IMR-90 (cell line): ENCODE results near the gene ZDHHC1. TPM values are rescaled to one million over a fixed set of nuclear protein-coding genes. Genes with fewer than 3 reads are reported as not detected.

Experiments
- ATAC-seq: fragments of 200-7000 bp; cut with Tn5 transposase; 2 replicates; pipeline ENCODE4 v1.9.1; 2020; ENCODE audit warnings: low read depth, mild to moderate bottlenecking, moderate library complexity
- BruUV-seq: library from RNA; stranded (reverse); fragments of 400-500 nt; replicated peaks from 2 replicates; lab custom pipeline; 2021; lab: Mats Ljungman, UMichigan
- CTCF ChIA-PET: fragments of 300-600 bp; formaldehyde crosslinking; extraction: SDS; loops from one replicate; lab custom pipeline; 2021; ENCODE audit warnings: antibody characterized with exemption; lab: Yijun Ruan, JAX
- POLR2A ChIA-PET: fragments of 300-600 bp; sonication (Branson Sonifier 250); formaldehyde crosslinking; loops from one replicate; lab custom pipeline; 2022; ENCODE audit warnings: antibody characterized with exemption; ENCODE audit not compliant: unreplicated experiment; lab: Charles Lee
- DNase-seq: peaks from one replicate; pipeline ENCODE4 v3.0.0; 2013
- H2AFZ ChIP-seq: replicated peaks from 2 replicates; pipeline ENCODE3; 2013; ENCODE audit warnings: low read length, mild to moderate bottlenecking; ENCODE audit not compliant: poor library complexity
- H2AK5ac ChIP-seq: 2 replicates; pipeline ENCODE4 v1.6.1; 2013; ENCODE audit warnings: low read depth, low read length, inconsistent platforms
- H2AK9ac ChIP-seq: replicated peaks from 2 replicates; pipeline ENCODE3; 2013; ENCODE audit warnings: mild to moderate bottlenecking, low read depth, low read length, moderate library complexity; ENCODE audit not compliant: poor library complexity
- H2BK120ac ChIP-seq: 2 replicates; pipeline ENCODE4 v1.6.1; 2013; ENCODE audit warnings: low read depth, low read length, inconsistent platforms
- H2BK15ac ChIP-seq: 3 replicates; pipeline ENCODE4 v1.6.1; 2013; ENCODE audit warnings: low read depth, low read length, inconsistent platforms
- H2BK20ac ChIP-seq: 2 replicates; pipeline ENCODE4 v1.6.1; 2013; ENCODE audit warnings: low read depth, mild to moderate bottlenecking, inconsistent platforms, low read length, moderate library complexity
- H2BK5ac ChIP-seq: 2 replicates; pipeline ENCODE4 v1.6.1; 2013; ENCODE audit warnings: mild to moderate bottlenecking, low read depth, low read length, inconsistent platforms; ENCODE audit not compliant: poor library complexity, severe bottlenecking
- H3K14ac ChIP-seq: replicated peaks from 2 replicates; pipeline ENCODE4 v1.6.1; 2013; ENCODE audit warnings: low read depth, low read length, inconsistent platforms
- H3K18ac ChIP-seq: 2 replicates; pipeline ENCODE4 v1.6.1; 2013; ENCODE audit warnings: low read depth, low read length, control low read depth
- H3K23ac ChIP-seq: 2 replicates; pipeline ENCODE4 v1.6.1; 2013; ENCODE audit warnings: low read depth, low read length, inconsistent platforms
- H3K27ac ChIP-seq: 2 replicates; pipeline ENCODE4 v1.5.1; 2013; ENCODE audit warnings: mild to moderate bottlenecking, control low read depth, low read length; ENCODE audit not compliant: insufficient read depth
- H3K27me3 ChIP-seq: 2 replicates; pipeline ENCODE4 v1.6.1; 2013; ENCODE audit warnings: low read length; ENCODE audit not compliant: control insufficient read depth, insufficient read depth
- H3K36me3 ChIP-seq: 2 replicates; pipeline ENCODE4 v1.6.1; 2013; ENCODE audit warnings: low read length, mixed read lengths; ENCODE audit not compliant: control insufficient read depth, insufficient read depth
- H3K4ac ChIP-seq: 2 replicates; pipeline ENCODE4 v1.6.1; 2013; ENCODE audit warnings: low read depth, low read length, inconsistent platforms
- H3K4me1 ChIP-seq: 2 replicates; pipeline ENCODE4 v1.6.1; 2013; ENCODE audit warnings: low read length, mixed read lengths; ENCODE audit not compliant: control insufficient read depth, insufficient read depth
- H3K4me2 ChIP-seq: 2 replicates; pipeline ENCODE4 v1.6.1; 2013; ENCODE audit warnings: low read depth, mild to moderate bottlenecking, control low read depth, low read length, moderate library complexity
- H3K4me3 ChIP-seq: 2 replicates; pipeline ENCODE4 v1.5.1; 2013; ENCODE audit warnings: low read depth, mild to moderate bottlenecking, control low read depth, low read length, moderate library complexity; ENCODE audit not compliant: insufficient read depth
- H3K56ac ChIP-seq: 2 replicates; pipeline ENCODE4 v1.6.1; 2013; ENCODE audit warnings: low read length, inconsistent platforms; ENCODE audit not compliant: insufficient read depth; ENCODE audit errors: extremely low read depth
- H3K79me1 ChIP-seq, 2 experiments: 2 replicates each; pipeline ENCODE4 v1.6.1; 2013; ENCODE audit warnings: low read length in 2 of 2, inconsistent platforms in 1 of 2, low read depth in 1 of 2
- H3K9ac ChIP-seq: 2 replicates; pipeline ENCODE4 v1.6.1; 2013; ENCODE audit warnings: low read depth, low read length, control low read depth
- H3K9me1 ChIP-seq: 2 replicates; pipeline ENCODE4 v1.6.1; 2013; ENCODE audit warnings: low read length, inconsistent platforms; ENCODE audit not compliant: insufficient read depth
- H3K9me3 ChIP-seq: 2 replicates; pipeline ENCODE4 v1.6.1; 2013; ENCODE audit warnings: low read length; ENCODE audit not compliant: control insufficient read depth, insufficient read depth
- H4K20me1 ChIP-seq: 2 replicates; pipeline ENCODE4 v1.6.1; 2013; ENCODE audit warnings: low read length, inconsistent platforms; ENCODE audit not compliant: insufficient read depth
- H4K5ac ChIP-seq: 2 replicates; pipeline ENCODE4 v1.6.1; 2013; ENCODE audit warnings: mild to moderate bottlenecking, low read depth, low read length, control low read depth
- H4K8ac ChIP-seq, 2 experiments: 2 replicates each; pipeline ENCODE4 v1.6.1; 2013; ENCODE audit warnings: low read depth in 2 of 2, low read length in 2 of 2, control low read depth in 1 of 2, inconsistent platforms in 1 of 2
- H4K91ac ChIP-seq: 2 replicates; pipeline ENCODE4 v1.6.1; 2013; ENCODE audit warnings: low read depth, low read length, inconsistent platforms; ENCODE audit not compliant: insufficient read depth
- MAFK ChIP-seq: IDR thresholded peaks from 2 replicates; pipeline ENCODE4 v1.6.1; 2012; ENCODE audit warnings: low read depth, low read length, improper control_type of control experiment
- SMC3 ChIP-seq: fragments of 150-350 bp; IDR thresholded peaks from 2 replicates; pipeline ENCODE4 v1.6.1; 2016; ENCODE audit warnings: low read depth, mild to moderate bottlenecking, antibody characterized with exemption, low read length, moderate library complexity
- WGBS, 2 experiments: methylation state at CpG; one replicate each; pipeline versions ENCODE4 v1.1.5 to v1.1.7; 2013; ENCODE audit warnings: missing lambda C conversion rate in 2 of 2; ENCODE audit not compliant: insufficient read length in 1 of 2; ENCODE audit errors: extremely low coverage in 2 of 2; 5-methylcytosine and 5-hydroxymethylcytosine counted together
- dilution Hi-C: fragments of 300-500 bp; cut with HindIII; formaldehyde crosslinking; loops from one replicate; pipeline ENCODE4 v1.14.3; 2018; ENCODE audit warnings: low sequenced_read_pairs; ENCODE audit not compliant: unreplicated experiment
- in situ Hi-C: fragments of 300-500 bp; cut with MboI; formaldehyde crosslinking; loops from 3 replicates; pipeline ENCODE4 v1.14.3; 2019; ENCODE audit warnings: low sequenced_read_pairs, inconsistent platforms, mixed read lengths
- intact Hi-C: fragments of 100-400 bp; cut with micrococcal nuclease; formaldehyde crosslinking; loops from 2 replicates; pipeline ENCODE4 v1.10.0; 2022
- polyA plus RNA-seq, 3 experiments: library from polyadenylated mRNA; depleted of rRNA; stranded (reverse); fragments of >200 nt; gene quantifications; 2 replicates each; pipeline ENCODE4 v1.2.3, GENCODE V29; 2012; ENCODE audit warnings: low replicate concordance in 1 of 3
- total RNA-seq: library from RNA; depleted of rRNA; stranded (reverse); fragments of >200 nt; gene quantifications from 2 replicates; pipeline ENCODE4 v1.2.3, GENCODE V29; 2012
- TF ChIP-seq, protein P1 (sequence below): conservative IDR thresholded peaks from 2 replicates; pipeline ENCODE4 v1.5.1; 2012; ENCODE audit warnings: mild to moderate bottlenecking, low read depth, low read length, improper control_type of control experiment

The ZDHHC1 gene
- total and polyA plus RNA-seq, 2 of the 4 experiments (the other 2 are of a cell fraction) = 2.0 to 5.9 TPM

DNA sequence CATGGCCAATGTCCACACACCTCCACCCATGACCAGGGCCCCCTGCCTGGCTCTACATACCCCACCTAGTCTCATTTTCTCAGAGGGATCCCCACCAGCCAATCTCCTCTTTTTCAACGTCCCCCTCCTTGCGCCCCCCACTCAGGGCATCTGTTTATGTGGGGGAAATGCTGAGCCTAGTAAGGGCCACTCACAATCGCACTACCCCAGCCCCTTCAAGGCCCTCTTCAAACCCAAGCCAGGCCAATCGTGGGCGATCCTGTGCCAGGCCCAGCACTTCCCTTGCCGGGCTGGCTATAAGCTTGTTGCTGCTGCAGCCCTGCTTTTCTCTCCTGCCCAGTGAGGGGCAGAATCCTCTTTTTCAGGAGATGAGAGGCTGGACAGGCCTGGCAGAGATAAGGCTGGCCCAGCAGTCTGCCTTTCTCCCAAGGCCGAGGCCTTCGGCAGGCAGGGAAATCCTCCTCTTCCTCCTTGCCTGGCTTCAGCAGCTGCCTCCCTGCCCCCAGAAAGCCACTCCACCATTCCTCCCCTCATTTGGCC lies 30.8 kb upstream of the ZDHHC1 start (continued):
- TF ChIP-seq SMC3 = no peak

DNA sequence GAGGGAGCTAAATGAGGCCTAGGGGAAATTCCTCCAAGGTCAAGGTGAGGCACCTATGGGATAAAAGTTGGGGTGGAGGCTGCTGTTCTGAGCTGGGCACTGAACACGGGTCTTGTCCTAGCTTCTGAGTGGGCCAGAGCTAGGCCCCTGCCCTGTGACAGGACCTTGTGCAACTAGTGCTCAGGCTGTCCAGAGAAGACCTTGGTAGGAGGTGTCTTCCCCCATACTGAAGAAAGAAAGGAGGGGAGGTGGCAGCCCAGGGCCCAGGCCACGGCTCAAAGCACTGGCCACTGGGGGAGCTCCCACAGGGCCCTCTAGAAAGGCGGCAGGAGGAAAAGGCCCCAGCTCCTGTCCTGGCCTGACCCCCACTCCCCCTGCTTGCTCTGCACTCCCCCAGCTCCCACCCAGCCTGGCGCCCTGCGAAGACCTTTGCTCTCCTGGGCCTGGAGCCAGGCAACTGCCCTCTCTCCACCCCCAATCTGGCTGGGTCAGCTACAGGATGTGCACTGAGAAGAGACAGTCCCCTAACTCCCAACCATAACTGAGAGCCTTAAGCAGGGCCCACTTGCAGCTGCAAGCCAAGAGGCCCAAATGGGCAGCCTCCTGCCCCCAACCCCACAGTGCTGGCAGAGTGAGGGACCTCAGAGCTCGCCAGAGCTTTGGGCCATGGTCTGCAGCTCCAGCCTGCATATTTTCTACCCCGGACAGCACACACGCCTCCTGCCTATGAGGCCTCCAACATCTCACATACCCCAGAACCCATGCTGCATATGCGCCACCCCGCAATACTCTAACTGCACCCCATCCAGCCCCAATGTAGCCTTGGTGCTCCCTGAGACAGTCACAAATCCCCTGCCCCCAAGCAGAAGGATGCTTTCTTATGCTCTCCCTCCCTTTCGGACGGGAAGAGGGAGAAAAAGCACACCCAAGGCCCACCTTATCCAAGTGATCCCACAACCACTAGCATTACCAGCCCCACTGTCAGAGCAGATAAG lies 29.9 kb upstream of the ZDHHC1 start:
- Histone ChIP-seq H2BK15ac (no peak overlapping the region), H3K27me3 (no peaks in the 10 kb centered on the region), H3K4me2 (peak overlapping the region; percentile 1; the same call in 1 of the 2 replicates), H4K20me1 (peaks cover 57% of the 10 kb centered on the region), H3K9me1 (peaks cover 3% of the 10 kb centered on the region; the same call in 1 of the 2 replicates), H2AK5ac (peak overlapping the region; percentile 42), H3K9me3 (no peaks in the 10 kb centered on the region), H2BK5ac (no peak overlapping the region), H3K56ac (no peak overlapping the region), H2AK9ac (peak overlapping the region; percentile 3), H2AFZ (no peak overlapping the region), H2BK20ac (no peak overlapping the region), H3K9ac (peak overlapping the region; percentile 44; the same call in 1 of the 2 replicates), H3K79me1 (peaks cover 0 to 65% of the 10 kb centered on the region in 2 experiments; a peak in 3 of 4 replicates), H4K91ac (no peak overlapping the region), H2BK120ac (no peak overlapping the region; the same call in 1 of the 2 replicates), H4K5ac (peak overlapping the region; percentile 41; the same call in 1 of the 2 replicates), H3K23ac (peak overlapping the region; percentile 16; the same call in 1 of the 2 replicates), H3K4me3 (no peak overlapping the region), H3K36me3 (peaks cover 8% of the 10 kb centered on the region; the same call in 1 of the 2 replicates), H3K14ac (no peak overlapping the region), H3K18ac (peak overlapping the region; percentile 65; the same call in 1 of the 2 replicates), H4K8ac (peak overlapping the region in 1 of 2 experiments; percentile 19; a peak in 1 of 4 replicates), H3K4me1 (peaks cover 45% of the 10 kb centered on the region), H3K27ac (peak overlapping the region; percentile 85; the same call in 1 of the 2 replicates), H3K4ac (no peak overlapping the region)
- POLR2A ChIA-PET = no interaction called here
- ATAC-seq (peak; percentile 2; the same call in 1 of the 2 replicates), DNase-seq (no peak)
- 92% methylated on average over 2 of the region's 12 CpGs; no CpG with 5 or more reads in 1 of the 2 experiments for WGBS, 2 experiments
- intact Hi-C loops (no loop called here), in situ Hi-C loops (no loop called here), dilution Hi-C loops (no loop called here)
- no TSS peak for BruUV-seq
- CTCF ChIA-PET = interaction anchor here (1.0 to 1.9 kb wide), 2 partner anchors 19 to 186 kb away, joined by 6 to 7 read pairs; no protein-coding TSS in a partner anchor
- TF ChIP-seq, protein P1, sequence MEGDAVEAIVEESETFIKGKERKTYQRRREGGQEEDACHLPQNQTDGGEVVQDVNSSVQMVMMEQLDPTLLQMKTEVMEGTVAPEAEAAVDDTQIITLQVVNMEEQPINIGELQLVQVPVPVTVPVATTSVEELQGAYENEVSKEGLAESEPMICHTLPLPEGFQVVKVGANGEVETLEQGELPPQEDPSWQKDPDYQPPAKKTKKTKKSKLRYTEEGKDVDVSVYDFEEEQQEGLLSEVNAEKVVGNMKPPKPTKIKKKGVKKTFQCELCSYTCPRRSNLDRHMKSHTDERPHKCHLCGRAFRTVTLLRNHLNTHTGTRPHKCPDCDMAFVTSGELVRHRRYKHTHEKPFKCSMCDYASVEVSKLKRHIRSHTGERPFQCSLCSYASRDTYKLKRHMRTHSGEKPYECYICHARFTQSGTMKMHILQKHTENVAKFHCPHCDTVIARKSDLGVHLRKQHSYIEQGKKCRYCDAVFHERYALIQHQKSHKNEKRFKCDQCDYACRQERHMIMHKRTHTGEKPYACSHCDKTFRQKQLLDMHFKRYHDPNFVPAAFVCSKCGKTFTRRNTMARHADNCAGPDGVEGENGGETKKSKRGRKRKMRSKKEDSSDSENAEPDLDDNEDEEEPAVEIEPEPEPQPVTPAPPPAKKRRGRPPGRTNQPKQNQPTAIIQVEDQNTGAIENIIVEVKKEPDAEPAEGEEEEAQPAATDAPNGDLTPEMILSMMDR = 0 out of 2 replicates have a peak, but pooled peaks have one; percentile 13
- TF ChIP-seq MAFK = no peak
